Upper lobe of left lung (tissue), 6 donors: Measurements from ENCODE around the gene AXIN1. TPM values are rescaled to one million over a fixed set of nuclear protein-coding genes. Genes with fewer than 3 reads are reported as not detected.

Experiments
- ATAC-seq, 2 donors: fragments of 200-7000 bp; cut with Tn5 transposase; one replicate each; pipeline ENCODE4 v1.9.1; 2022; ENCODE audit warnings: mild to moderate bottlenecking in 2 of 2, moderate library complexity in 2 of 2; ENCODE audit not compliant: low FRiP score in 2 of 2
- DNase-seq, 2 donors: peaks; one replicate each; pipeline ENCODE4 v3.0.0-alpha.2; 2019 to 2020
- H3K27ac ChIP-seq, 4 donors: fragments of 200-600 bp; sonication (generic); one replicate each; pipeline ENCODE4 v1.5.1; 2016 to 2019
- H3K27me3 ChIP-seq, 4 donors: fragments of 200-600 bp; sonication (generic); one replicate each; pipeline ENCODE4 v1.5.1; 2017 to 2019
- H3K36me3 ChIP-seq, 4 donors: fragments of 200-600 bp; sonication (generic); one replicate each; pipeline ENCODE4 v1.5.1; 2016 to 2019
- H3K4me1 ChIP-seq, 4 donors: fragments of 200-600 bp; sonication (generic); one replicate each; pipeline ENCODE4 v1.5.1; 2018 to 2019
- H3K4me3 ChIP-seq, 4 donors: fragments of 200-600 bp; sonication (generic); one replicate each; pipeline ENCODE4 v1.5.1; 2017 to 2019; ENCODE audit warnings: mild to moderate bottlenecking in 2 of 4, moderate library complexity in 1 of 4
- H3K9me3 ChIP-seq, 4 donors: fragments of 200-600 bp; sonication (generic); one replicate each; pipeline ENCODE4 v1.5.1; 2018 to 2019
- EP300 ChIP-seq, 4 donors: sonication (generic); formaldehyde crosslinking; IDR thresholded peaks; one replicate each; pipeline ENCODE4 v1.5.1; 2017; ENCODE audit warnings: antibody characterized with exemption in 4 of 4, control low read depth in 2 of 4
- POLR2A ChIP-seq, 4 donors: fragments of 450-650 bp; IDR thresholded peaks; one replicate each; pipeline ENCODE4 v1.5.1; 2016 to 2017; ENCODE audit warnings: antibody characterized with exemption in 4 of 4, mild to moderate bottlenecking in 2 of 4
- POLR2AphosphoS5 ChIP-seq, 2 donors: sonication (generic); formaldehyde crosslinking; IDR thresholded peaks; one replicate each; pipeline ENCODE4 v1.5.1; 2017; ENCODE audit warnings: antibody characterized with exemption in 2 of 2
- WGBS, 2 donors: methylation state at CpG; one replicate each; pipeline ENCODE4 v1.1.5; 2017 to 2018; 5-methylcytosine and 5-hydroxymethylcytosine counted together
- total RNA-seq, 6 donors: library from RNA; depleted of rRNA in 4 of 6; stranded (reverse); fragments of >200 nt in 4 of 6; gene quantifications; one replicate each; pipeline versions ENCODE4 v1.1.0 to v1.2.1, GENCODE V29; 2016 to 2021
- TF ChIP-seq, protein P1 (sequence below), 6 experiments: fragments of 450-650 bp in 4 of 6; fragments of 200-600 bp in 2 of 6; sonication (generic) in 2 of 6; IDR thresholded peaks; one replicate each; pipeline ENCODE4 v1.5.1; 2016 to 2019; ENCODE audit warnings: antibody characterized with exemption in 6 of 6
- donor health status: DM: no; HTN: no; CAD: no; lungs with moderate emphysema.
- donor health status: DM: no; HTN: yes; CAD: no; lungs with severe emphysema.

The AXIN1 gene
- total RNA-seq, 6 donors from 2014 or later: 26.8 to 45.9 (median 31.9) TPM

DNA sequence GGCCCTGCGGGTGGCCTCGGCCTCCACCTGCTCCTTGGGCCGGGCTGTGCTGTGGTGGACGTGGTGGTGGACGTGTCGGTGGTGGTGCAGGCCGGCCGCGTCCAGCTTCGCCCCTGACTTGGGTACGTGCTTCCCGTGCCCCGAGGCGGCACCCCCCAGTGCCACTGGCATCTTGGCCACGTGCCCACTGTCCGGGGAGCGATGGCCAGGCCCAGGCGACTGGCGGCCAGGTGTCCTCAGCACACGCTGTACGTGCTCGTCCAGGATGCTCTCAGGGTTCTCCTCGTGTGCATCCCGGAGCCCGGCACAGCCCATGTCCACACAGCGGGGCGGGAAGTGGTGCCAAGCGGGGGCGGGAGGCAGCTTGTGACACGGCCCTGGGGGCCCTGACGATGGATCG is 54.7 kb downstream of the AXIN1 start:
- Histone ChIP-seq H3K4me3 (no peak overlapping the region), H3K36me3 (peaks cover 6 to 57% (median 43%) of the 10 kb centered on the region in 4 donors), H3K27me3 (no peaks in the 10 kb centered on the region), H3K9me3 (no peaks in the 10 kb centered on the region), H3K4me1 (no peaks in the 10 kb centered on the region), H3K27ac (no peak overlapping the region)
- 94 to 99% methylated on average over 15 to 19 of the region's 32 CpGs for WGBS, 2 donors
- peak in 1 of 2 donors; percentile 75 for DNase-seq
- TF ChIP-seq EP300 (IDR thresholded peaks at IDR 0.05) (no peak), POLR2A (IDR thresholded peaks at IDR 0.05) (no peak), POLR2AphosphoS5 (IDR thresholded peaks at IDR 0.05) (no peak)
- TF ChIP-seq, protein P1, sequence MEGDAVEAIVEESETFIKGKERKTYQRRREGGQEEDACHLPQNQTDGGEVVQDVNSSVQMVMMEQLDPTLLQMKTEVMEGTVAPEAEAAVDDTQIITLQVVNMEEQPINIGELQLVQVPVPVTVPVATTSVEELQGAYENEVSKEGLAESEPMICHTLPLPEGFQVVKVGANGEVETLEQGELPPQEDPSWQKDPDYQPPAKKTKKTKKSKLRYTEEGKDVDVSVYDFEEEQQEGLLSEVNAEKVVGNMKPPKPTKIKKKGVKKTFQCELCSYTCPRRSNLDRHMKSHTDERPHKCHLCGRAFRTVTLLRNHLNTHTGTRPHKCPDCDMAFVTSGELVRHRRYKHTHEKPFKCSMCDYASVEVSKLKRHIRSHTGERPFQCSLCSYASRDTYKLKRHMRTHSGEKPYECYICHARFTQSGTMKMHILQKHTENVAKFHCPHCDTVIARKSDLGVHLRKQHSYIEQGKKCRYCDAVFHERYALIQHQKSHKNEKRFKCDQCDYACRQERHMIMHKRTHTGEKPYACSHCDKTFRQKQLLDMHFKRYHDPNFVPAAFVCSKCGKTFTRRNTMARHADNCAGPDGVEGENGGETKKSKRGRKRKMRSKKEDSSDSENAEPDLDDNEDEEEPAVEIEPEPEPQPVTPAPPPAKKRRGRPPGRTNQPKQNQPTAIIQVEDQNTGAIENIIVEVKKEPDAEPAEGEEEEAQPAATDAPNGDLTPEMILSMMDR (IDR thresholded peaks at IDR 0.05): no peak
- peak in 1 of 2 donors; percentile 18 for ATAC-seq

DNA sequence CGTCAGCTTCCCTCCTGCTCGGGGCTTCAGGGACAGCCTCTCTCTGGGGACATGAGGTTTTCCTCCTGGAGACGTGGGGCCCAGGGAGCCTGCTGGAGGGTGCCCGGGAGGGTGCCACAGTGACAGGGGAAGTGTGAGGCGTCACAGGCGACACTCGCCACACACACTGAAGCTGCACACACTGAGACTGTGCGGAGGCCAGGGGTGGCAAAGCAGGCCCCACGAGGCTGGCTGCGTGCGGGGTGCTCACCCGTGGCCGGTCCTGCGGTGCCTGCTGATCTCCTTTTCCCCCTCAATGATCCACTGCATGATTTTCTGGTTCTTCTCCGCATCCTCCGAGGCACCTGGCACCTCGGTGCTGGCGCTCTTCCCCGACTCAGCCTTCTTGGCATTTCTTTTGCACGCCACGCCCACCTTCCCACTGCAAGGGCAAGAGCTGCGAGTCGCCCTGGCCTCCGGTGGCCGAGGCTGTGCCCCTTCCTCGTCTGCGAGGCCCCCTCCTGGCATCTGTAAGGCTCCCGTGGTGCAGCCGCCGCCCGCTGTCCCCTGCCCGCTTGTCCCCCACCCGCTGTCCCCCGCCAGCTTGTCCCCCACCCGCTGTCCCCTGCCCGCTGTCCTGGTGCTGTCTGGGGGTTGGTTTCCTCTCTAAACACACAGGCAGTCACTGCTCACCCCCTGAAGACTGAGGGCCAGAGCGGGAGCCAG is 55.6 kb downstream of the AXIN1 start:
- H3K4me3 ChIP-seq: no peak overlapping the region
- DNase-seq (peak in 1 of 2 donors; percentile 79), ATAC-seq (no peak)
- H3K27ac ChIP-seq: no peak overlapping the region
- no peak for TF ChIP-seq POLR2A (IDR thresholded peaks at IDR 0.05)
- no peak for TF ChIP-seq POLR2AphosphoS5 (IDR thresholded peaks at IDR 0.05)
- TF ChIP-seq EP300 (IDR thresholded peaks at IDR 0.05): no peak
- TF ChIP-seq, protein P1 (IDR thresholded peaks at IDR 0.05): no peak
- no peaks in the 10 kb centered on the region for H3K9me3 ChIP-seq
- H3K4me1 ChIP-seq: no peaks in the 10 kb centered on the region
- H3K27me3 ChIP-seq: no peaks in the 10 kb centered on the region
- peaks cover 8 to 58% (median 46%) of the 10 kb centered on the region in 4 donors for H3K36me3 ChIP-seq
- WGBS, 2 donors: 92 to 95% methylated on average over 37 of the region's 37 CpGs

DNA sequence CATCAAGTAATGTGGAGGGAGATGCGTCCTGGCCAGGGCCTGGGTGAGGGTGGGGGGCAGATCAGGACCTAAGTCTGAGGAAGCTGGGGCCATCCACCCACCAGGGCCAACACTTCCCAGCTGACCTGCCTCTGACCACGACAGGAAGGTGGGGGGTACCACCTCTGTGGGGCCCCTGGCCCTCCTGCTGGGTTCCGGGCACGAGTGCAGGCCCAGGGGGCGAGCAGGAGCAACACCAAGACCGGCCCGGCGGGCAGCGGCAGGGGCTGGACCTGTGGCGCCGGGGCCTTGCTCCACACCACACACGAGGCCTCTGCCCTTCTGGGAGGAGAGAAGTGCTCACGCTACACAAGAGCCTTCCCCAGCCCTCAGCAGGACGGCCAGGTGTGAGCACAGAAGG is 56.2 kb downstream of the AXIN1 start:
- Histone ChIP-seq H3K27me3 (no peaks in the 10 kb centered on the region), H3K27ac (no peak overlapping the region), H3K36me3 (peaks cover 9 to 59% (median 48%) of the 10 kb centered on the region in 4 donors), H3K4me3 (no peak overlapping the region), H3K4me1 (no peaks in the 10 kb centered on the region), H3K9me3 (no peaks in the 10 kb centered on the region)
- ATAC-seq (peak in 1 of 2 donors; percentile 2), DNase-seq (no peak)
- TF ChIP-seq, protein P1 (IDR thresholded peaks at IDR 0.05): no peak
- no peak for TF ChIP-seq EP300 (IDR thresholded peaks at IDR 0.05)
- no peak for TF ChIP-seq POLR2AphosphoS5 (IDR thresholded peaks at IDR 0.05)
- TF ChIP-seq POLR2A (IDR thresholded peaks at IDR 0.05): no peak
- WGBS, 2 donors: 96 to 98% methylated on average over 14 of the region's 14 CpGs

DNA sequence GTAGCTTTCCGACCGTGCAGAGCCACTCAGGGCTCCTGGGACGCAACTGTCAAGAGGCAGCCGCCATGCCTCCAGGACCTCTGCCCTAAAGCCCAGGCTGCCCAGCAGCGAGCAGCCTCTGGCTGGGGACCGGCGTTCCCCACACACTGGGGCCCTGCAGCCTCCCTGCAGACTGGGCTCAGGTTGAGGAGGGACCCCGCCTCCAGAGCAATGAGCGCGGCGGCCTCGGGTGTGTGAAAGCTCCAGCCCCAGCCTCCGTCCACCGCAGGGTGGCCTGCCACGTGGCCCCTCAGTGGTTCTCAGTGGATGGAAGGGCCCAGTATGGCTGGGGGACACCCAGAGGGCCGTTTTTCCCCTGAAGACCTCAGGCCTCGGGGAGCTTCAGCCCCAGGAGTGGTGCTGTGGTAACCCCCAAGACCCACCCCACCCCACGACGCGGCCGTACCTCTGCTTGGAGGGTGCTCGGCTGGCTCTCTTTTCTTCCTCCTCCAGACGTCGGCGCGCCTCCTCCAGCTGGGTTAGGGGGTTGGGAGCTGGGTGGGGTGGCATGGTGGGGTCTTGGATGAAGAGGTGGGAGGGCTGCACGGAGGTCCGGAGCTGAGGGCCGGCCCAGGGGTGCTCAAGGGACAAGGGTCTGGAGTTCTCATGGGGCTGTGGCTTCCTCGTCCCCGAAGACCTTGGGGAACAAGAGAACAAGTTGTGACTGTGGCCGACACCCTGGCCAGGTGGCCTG is 59.3 kb downstream of the AXIN1 start:
- no peak overlapping the region for H3K27ac ChIP-seq
- ATAC-seq (no peak), DNase-seq (peak in 1 of 2 donors; percentile 71)
- TF ChIP-seq POLR2A (IDR thresholded peaks at IDR 0.05): no peak
- no peak for TF ChIP-seq POLR2AphosphoS5 (IDR thresholded peaks at IDR 0.05)
- TF ChIP-seq, protein P1 (IDR thresholded peaks at IDR 0.05): no peak
- TF ChIP-seq EP300 (IDR thresholded peaks at IDR 0.05): no peak
- H3K36me3 ChIP-seq: peaks cover 9 to 83% (median 76%) of the 10 kb centered on the region in 4 donors
- no peak overlapping the region for H3K4me3 ChIP-seq
- 89 to 94% methylated on average over 11 to 30 of the region's 32 CpGs for WGBS, 2 donors
- no peaks in the 10 kb centered on the region for H3K9me3 ChIP-seq
- H3K4me1 ChIP-seq: no peaks in the 10 kb centered on the region
- H3K27me3 ChIP-seq: no peaks in the 10 kb centered on the region
